BLaER1 treated with 17β-estradiol and CSF1 and Interleukin-3, amounts not matched to agents 10 nM and 100 nM (cell line): ENCODE data around the gene MAP1LC3A.

Experiments
- H3K27ac ChIP-seq, 11 experiments: shearing (Covaris generic); formaldehyde crosslinking; 2 replicates each; pipeline ENCODE4 v1.8.1; 2022
- H3K27me3 ChIP-seq, 11 experiments: shearing (Covaris generic); formaldehyde crosslinking; 2 replicates each; pipeline ENCODE4 v1.8.1; 2022
- H3K36me3 ChIP-seq, 11 experiments: shearing (Covaris generic); formaldehyde crosslinking; 2 replicates each; pipeline ENCODE4 v1.8.1; 2022
- H3K4me1 ChIP-seq, 10 experiments: shearing (Covaris generic); formaldehyde crosslinking; 2 replicates each; pipeline ENCODE4 v1.8.1; 2022
- H3K4me2 ChIP-seq, 11 experiments: shearing (Covaris generic); formaldehyde crosslinking; 2 replicates each; pipeline ENCODE4 v1.8.1; 2022
- H3K4me3 ChIP-seq, 10 experiments: shearing (Covaris generic); formaldehyde crosslinking; 2 replicates each; pipeline ENCODE4 v1.8.1; 2022
- H3K9ac ChIP-seq, 11 experiments: shearing (Covaris generic); formaldehyde crosslinking; 2 replicates each; pipeline ENCODE4 v1.8.1; 2022
- H3K9me3 ChIP-seq, 11 experiments: shearing (Covaris generic); formaldehyde crosslinking; replicated peaks in 1 of 11; 2 replicates each; pipeline ENCODE4 v1.8.1; 2022
- H4K20me1 ChIP-seq, 11 experiments: shearing (Covaris generic); formaldehyde crosslinking; 2 replicates each; pipeline ENCODE4 v1.8.1; 2022
- Cebpa-rat ChIP-seq, 11 experiments: shearing (Covaris generic); IDR thresholded peaks; 2 replicates each; pipeline ENCODE4 v1.8.1; 2022

MAP1LC3A gene

DNA sequence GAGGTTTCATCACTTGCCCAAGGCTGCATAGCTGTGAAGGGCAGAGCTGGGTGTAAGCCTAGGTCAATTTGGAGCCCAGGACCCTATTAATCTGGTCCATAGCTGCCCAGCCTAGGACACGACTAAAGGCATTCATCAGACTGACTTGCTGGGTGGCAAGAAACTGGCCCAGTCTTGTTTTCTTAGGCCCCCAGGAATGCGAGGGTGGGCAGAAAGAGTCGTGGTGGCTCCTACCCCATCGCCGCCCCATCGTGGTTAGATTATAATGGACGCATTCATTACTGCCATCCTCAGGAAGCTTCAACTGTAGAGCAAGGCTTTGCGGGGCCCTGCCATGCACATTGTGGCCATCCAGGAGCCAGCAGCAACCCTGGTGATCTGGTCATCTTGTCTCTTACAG is 26.2 kb upstream of the MAP1LC3A start:
- peaks cover 0 to 8% (median 0%) of the 10 kb centered on the region in 10 experiments; a peak in 1 of 20 replicates for H3K4me1 ChIP-seq
- H3K9ac ChIP-seq: no peak overlapping the region
- no peak for TF ChIP-seq Cebpa-rat (IDR thresholded peaks at IDR 0.05)
- peaks cover 95 to 100% (median 97%) of the 10 kb centered on the region in 11 experiments for H3K36me3 ChIP-seq
- H3K27ac ChIP-seq: no peak overlapping the region
- H3K4me3 ChIP-seq: no peak overlapping the region
- no peaks in the 10 kb centered on the region for H3K9me3 ChIP-seq
- no peak overlapping the region for H3K4me2 ChIP-seq
- H3K27me3 ChIP-seq: no peaks in the 10 kb centered on the region
- H4K20me1 ChIP-seq: peaks cover 0 to 94% (median 58%) of the 10 kb centered on the region in 11 experiments; a peak in 19 of 22 replicates

GRCh38 chr20:34532756-34533155 is 25.8 kb upstream of the MAP1LC3A start:
- H3K4me1 ChIP-seq: peaks cover 0 to 8% (median 0%) of the 10 kb centered on the region in 10 experiments; a peak in 1 of 20 replicates
- H3K9ac ChIP-seq: no peak overlapping the region
- no peak overlapping the region for H3K4me3 ChIP-seq
- H3K27me3 ChIP-seq: no peaks in the 10 kb centered on the region
- H3K4me2 ChIP-seq: no peak overlapping the region
- H4K20me1 ChIP-seq: peaks cover 3 to 94% (median 58%) of the 10 kb centered on the region in 11 experiments; a peak in 19 of 22 replicates
- no peak for TF ChIP-seq Cebpa-rat (IDR thresholded peaks at IDR 0.05)
- peaks cover 95 to 100% (median 97%) of the 10 kb centered on the region in 11 experiments for H3K36me3 ChIP-seq
- no peak overlapping the region for H3K27ac ChIP-seq
- no peaks in the 10 kb centered on the region for H3K9me3 ChIP-seq

GRCh38 chr20:34534391-34535165 is 23.9 kb upstream of the MAP1LC3A start:
- Histone ChIP-seq H3K36me3 (peaks cover 90 to 100% (median 97%) of the 10 kb centered on the region in 11 experiments), H4K20me1 (peaks cover 3 to 99% (median 58%) of the 10 kb centered on the region in 11 experiments; a peak in 19 of 22 replicates), H3K9ac (0 out of 22 replicates have a peak overlapping the region, but pooled peaks of 1 of the 11 experiments have one; percentile 11), H3K27me3 (no peaks in the 10 kb centered on the region), H3K4me3 (no peak overlapping the region), H3K9me3 (no peaks in the 10 kb centered on the region), H3K4me1 (peaks cover 0 to 8% (median 0%) of the 10 kb centered on the region in 10 experiments; a peak in 1 of 20 replicates), H3K4me2 (no peak overlapping the region), H3K27ac (no peak overlapping the region)
- TF ChIP-seq Cebpa-rat (IDR thresholded peaks at IDR 0.05): no peak

GRCh38 chr20:34535301-34535840 is 23.1 kb upstream of the MAP1LC3A start:
- Histone ChIP-seq H3K9me3 (no peaks in the 10 kb centered on the region), H3K4me3 (no peak overlapping the region), H3K9ac (0 out of 22 replicates have a peak overlapping the region, but pooled peaks of 1 of the 11 experiments have one; percentile 11), H3K27ac (no peak overlapping the region), H3K27me3 (no peaks in the 10 kb centered on the region), H3K4me1 (peaks cover 0 to 8% (median 0%) of the 10 kb centered on the region in 10 experiments; a peak in 1 of 20 replicates), H3K4me2 (no peak overlapping the region), H4K20me1 (peaks cover 3 to 98% (median 58%) of the 10 kb centered on the region in 11 experiments; a peak in 19 of 22 replicates), H3K36me3 (peaks cover 90 to 100% (median 97%) of the 10 kb centered on the region in 11 experiments)
- TF ChIP-seq Cebpa-rat (IDR thresholded peaks at IDR 0.05): no peak

- H3K4me1 ChIP-seq: peaks cover 0 to 8% (median 0%) of the 10 kb centered on the region in 10 experiments; a peak in 1 of 20 replicates
- TF ChIP-seq Cebpa-rat (IDR thresholded peaks at IDR 0.05): no peak
- H4K20me1 ChIP-seq: peaks cover 3 to 96% (median 54%) of the 10 kb centered on the region in 11 experiments; a peak in 19 of 22 replicates
- H3K27me3 ChIP-seq: no peaks in the 10 kb centered on the region
- H3K4me2 ChIP-seq: no peak overlapping the region
- no peaks in the 10 kb centered on the region for H3K9me3 ChIP-seq
- peaks cover 90 to 100% (median 97%) of the 10 kb centered on the region in 11 experiments for H3K36me3 ChIP-seq
- H3K9ac ChIP-seq: no peak overlapping the region
- no peak overlapping the region for H3K27ac ChIP-seq
- no peak overlapping the region for H3K4me3 ChIP-seq
Observed at GRCh38 chr20:34535857-34536256, 22.7 kb upstream of the MAP1LC3A start.

DNA sequence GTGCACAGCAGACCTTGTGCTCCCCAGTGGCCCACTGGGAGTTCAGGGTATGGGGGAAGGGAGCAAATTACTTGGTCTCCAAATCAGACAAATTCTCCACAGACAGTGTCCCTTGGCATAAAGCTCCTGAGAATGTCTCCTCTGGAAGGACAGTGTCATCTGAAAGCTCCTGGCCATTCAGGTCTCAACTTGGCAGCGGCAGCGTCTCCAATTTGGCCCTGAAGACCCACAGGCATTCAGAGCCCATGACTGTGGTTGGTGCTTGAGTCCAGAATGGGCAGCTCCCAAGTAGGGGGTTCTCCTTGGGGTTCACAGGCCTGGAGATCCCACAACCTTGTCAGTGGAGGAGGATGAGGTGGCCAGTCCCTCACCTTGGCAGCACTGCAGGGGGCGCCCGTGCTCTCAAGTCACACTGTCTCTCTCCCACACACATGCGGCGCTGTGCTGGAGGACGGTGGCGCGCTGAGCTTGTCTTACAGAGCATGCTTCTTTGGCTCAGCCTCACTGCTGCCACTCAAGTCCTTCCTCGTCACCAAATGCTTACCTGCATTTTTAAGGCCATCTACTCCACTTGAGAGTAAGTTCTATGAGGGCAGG is 21.6 kb upstream of the MAP1LC3A start:
- Histone ChIP-seq H4K20me1 (peaks cover 3 to 90% (median 45%) of the 10 kb centered on the region in 11 experiments; a peak in 19 of 22 replicates), H3K27ac (no peak overlapping the region), H3K4me1 (peaks cover 0 to 13% (median 2%) of the 10 kb centered on the region in 10 experiments; a peak in 4 of 20 replicates), H3K9ac (no peak overlapping the region), H3K4me3 (no peak overlapping the region), H3K27me3 (no peaks in the 10 kb centered on the region), H3K9me3 (no peaks in the 10 kb centered on the region), H3K36me3 (peaks cover 89 to 100% (median 97%) of the 10 kb centered on the region in 11 experiments), H3K4me2 (no peak overlapping the region)
- no peak for TF ChIP-seq Cebpa-rat (IDR thresholded peaks at IDR 0.05)

DNA sequence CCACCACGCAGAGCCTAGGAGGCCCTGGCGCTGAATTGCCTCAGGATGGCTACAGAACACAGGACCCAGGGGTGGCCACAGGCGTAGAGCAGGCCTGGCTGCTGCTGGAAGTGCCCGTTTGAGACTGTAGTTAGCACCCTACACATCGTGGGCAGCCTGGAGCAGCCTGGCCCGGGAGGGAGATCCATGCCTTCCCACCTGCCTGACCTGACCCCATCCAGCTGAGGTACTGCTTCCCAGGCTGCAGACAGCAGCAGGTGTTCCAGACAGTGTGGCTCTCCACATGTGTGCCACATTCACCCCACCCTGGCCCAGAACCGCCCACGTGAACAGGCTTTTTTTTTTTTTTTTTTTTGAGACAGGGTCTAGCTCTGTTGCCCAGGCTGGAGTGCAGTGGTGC is 20.9 kb upstream of the MAP1LC3A start:
- no peaks in the 10 kb centered on the region for H3K27me3 ChIP-seq
- TF ChIP-seq Cebpa-rat (IDR thresholded peaks at IDR 0.05): no peak
- H3K4me3 ChIP-seq: no peak overlapping the region
- no peak overlapping the region for H3K4me2 ChIP-seq
- H3K36me3 ChIP-seq: peaks cover 89 to 100% (median 94%) of the 10 kb centered on the region in 11 experiments
- peaks cover 0 to 13% (median 2%) of the 10 kb centered on the region in 10 experiments; a peak in 4 of 20 replicates for H3K4me1 ChIP-seq
- no peaks in the 10 kb centered on the region for H3K9me3 ChIP-seq
- no peak overlapping the region for H3K9ac ChIP-seq
- no peak overlapping the region for H3K27ac ChIP-seq
- H4K20me1 ChIP-seq: peaks cover 3 to 82% (median 40%) of the 10 kb centered on the region in 11 experiments; a peak in 18 of 22 replicates

- H4K20me1 ChIP-seq: peaks cover 3 to 72% (median 33%) of the 10 kb centered on the region in 11 experiments; a peak in 15 of 22 replicates
- no peaks in the 10 kb centered on the region for H3K9me3 ChIP-seq
- no peak overlapping the region for H3K4me3 ChIP-seq
- no peak overlapping the region for H3K4me2 ChIP-seq
- H3K27me3 ChIP-seq: no peaks in the 10 kb centered on the region
- H3K27ac ChIP-seq: no peak overlapping the region
- TF ChIP-seq Cebpa-rat (IDR thresholded peaks at IDR 0.05): no peak
- no peak overlapping the region for H3K9ac ChIP-seq
- H3K4me1 ChIP-seq: peaks cover 0 to 15% (median 2%) of the 10 kb centered on the region in 10 experiments; a peak in 6 of 20 replicates
- peaks cover 79 to 92% (median 84%) of the 10 kb centered on the region in 11 experiments for H3K36me3 ChIP-seq
Observed at GRCh38 chr20:34538671-34539123, 19.8 kb upstream of the MAP1LC3A start.
